AG10803 (cell line): ENCODE data around the gene POR.

Experiments used
- DNase-seq: peaks from one replicate; pipeline ENCODE4 v3.0.0; 2010; ENCODE audit warnings: low read depth
- H3K4me3 ChIP-seq: 2 replicates; pipeline ENCODE4 v1.5.1; 2011; ENCODE audit warnings: mild to moderate bottlenecking, low read length, control low read depth
- CTCF ChIP-seq: conservative IDR thresholded peaks from 2 replicates; pipeline ENCODE4 v1.5.1; 2011; ENCODE audit warnings: mild to moderate bottlenecking, low read length, control low read depth, inconsistent platforms

The POR gene

GRCh38 chr7:75969704-75970498 lies 54.9 kb downstream of the POR start:
- H3K4me3 ChIP-seq: no peak overlapping the region
- DNase-seq: no peak
- TF ChIP-seq CTCF: no peak

- H3K4me3 ChIP-seq: no peak overlapping the region
- no peak for TF ChIP-seq CTCF
- DNase-seq: no peak
Measured at GRCh38 chr7:75971309-75971960, 56.5 kb downstream of the POR start.

- DNase-seq: peak; percentile 39
- TF ChIP-seq CTCF: peak; percentile 16; the same call in 1 of the 2 replicates
- no peak overlapping the region for H3K4me3 ChIP-seq
Measured at GRCh38 chr7:75971961-75972763, 57.2 kb downstream of the POR start.

- no peak overlapping the region for H3K4me3 ChIP-seq
- DNase-seq: peak; percentile 64
- TF ChIP-seq CTCF: no peak
Measured at GRCh38 chr7:75977743-75978142, 62.8 kb downstream of the POR start.

- DNase-seq: no peak
- H3K4me3 ChIP-seq: no peak overlapping the region
- TF ChIP-seq CTCF: no peak
Measured at GRCh38 chr7:75979759-75980429, 64.9 kb downstream of the POR start.

GRCh38 chr7:75980430-75981202 lies 65.7 kb downstream of the POR start:
- no peak overlapping the region for H3K4me3 ChIP-seq
- DNase-seq: no peak
- no peak for TF ChIP-seq CTCF
